Fibroblast of lung (primary cell): ENCODE measurements around the gene OR2A2.
"Not testable (repeated sequence)": the region's sequence is repeated elsewhere in the genome, so short reads cannot be mapped to it uniquely, and the experiment has no call there.

Source experiments
- EZH2 ChIP-seq: IDR thresholded peaks from 2 replicates; pipeline ENCODE4 v1.5.1; 2012; ENCODE audit warnings: low read length, control low read depth, mild to moderate bottlenecking; ENCODE audit errors: missing control alignments
- TF ChIP-seq, protein P1 (sequence below), 2 donors: IDR thresholded peaks in 1 of 2; conservative IDR thresholded peaks in 1 of 2; 1 replicate in 1 of 2; 2 replicates in 1 of 2; pipeline ENCODE4 v1.5.1; 2011 to 2012; ENCODE audit warnings: low read length in 2 of 2, control low read depth in 1 of 2, inconsistent platforms in 1 of 2, low read depth in 1 of 2, mild to moderate bottlenecking in 1 of 2

DNA sequence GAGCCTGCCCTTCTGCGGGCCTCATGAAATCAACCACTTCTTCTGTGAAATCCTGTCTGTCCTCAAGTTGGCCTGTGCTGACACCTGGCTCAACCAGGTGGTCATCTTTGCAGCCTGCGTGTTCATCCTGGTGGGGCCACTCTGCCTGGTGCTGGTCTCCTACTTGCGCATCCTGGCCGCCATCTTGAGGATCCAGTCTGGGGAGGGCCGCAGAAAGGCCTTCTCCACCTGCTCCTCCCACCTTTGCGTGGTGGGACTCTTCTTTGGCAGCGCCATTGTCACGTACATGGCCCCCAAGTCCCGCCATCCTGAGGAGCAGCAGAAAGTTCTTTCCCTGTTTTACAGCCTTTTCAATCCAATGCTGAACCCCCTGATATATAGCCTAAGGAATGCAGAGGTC lies 20.2 kb downstream of the OR2A2 start:
- TF ChIP-seq, protein P1, sequence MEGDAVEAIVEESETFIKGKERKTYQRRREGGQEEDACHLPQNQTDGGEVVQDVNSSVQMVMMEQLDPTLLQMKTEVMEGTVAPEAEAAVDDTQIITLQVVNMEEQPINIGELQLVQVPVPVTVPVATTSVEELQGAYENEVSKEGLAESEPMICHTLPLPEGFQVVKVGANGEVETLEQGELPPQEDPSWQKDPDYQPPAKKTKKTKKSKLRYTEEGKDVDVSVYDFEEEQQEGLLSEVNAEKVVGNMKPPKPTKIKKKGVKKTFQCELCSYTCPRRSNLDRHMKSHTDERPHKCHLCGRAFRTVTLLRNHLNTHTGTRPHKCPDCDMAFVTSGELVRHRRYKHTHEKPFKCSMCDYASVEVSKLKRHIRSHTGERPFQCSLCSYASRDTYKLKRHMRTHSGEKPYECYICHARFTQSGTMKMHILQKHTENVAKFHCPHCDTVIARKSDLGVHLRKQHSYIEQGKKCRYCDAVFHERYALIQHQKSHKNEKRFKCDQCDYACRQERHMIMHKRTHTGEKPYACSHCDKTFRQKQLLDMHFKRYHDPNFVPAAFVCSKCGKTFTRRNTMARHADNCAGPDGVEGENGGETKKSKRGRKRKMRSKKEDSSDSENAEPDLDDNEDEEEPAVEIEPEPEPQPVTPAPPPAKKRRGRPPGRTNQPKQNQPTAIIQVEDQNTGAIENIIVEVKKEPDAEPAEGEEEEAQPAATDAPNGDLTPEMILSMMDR (conservative IDR thresholded peaks at IDR 0.05 in 1 of 2, IDR thresholded peaks at IDR 0.05 in 1 of 2; ENCODE audit: low read depth in 1 of 2, low read length in 2 of 2) = not testable (repeated sequence)
- not testable (repeated sequence) for TF ChIP-seq EZH2
